ENCODE results near the gene CIAO2A.

Gene CIAO2A

DNA sequence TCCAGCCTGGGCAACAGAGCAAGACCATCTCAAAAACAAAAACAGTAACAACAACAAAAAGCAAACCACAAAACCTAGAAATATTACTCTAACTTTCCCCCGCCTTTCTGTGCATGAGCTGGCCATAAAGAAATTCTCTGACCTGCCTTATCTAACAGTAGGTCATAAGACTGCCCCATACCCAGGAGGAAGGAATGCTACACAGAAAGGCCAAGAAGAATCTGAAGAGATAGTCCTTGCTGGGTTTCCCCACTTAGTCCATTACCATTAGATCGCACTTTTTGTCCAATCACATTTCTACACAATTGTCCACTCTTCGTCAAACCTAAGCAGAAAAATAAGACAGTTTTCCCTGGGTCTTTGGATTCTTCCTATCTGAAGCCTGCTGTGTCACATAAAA is 23.5 kb downstream of the CIAO2A start:
- Histone ChIP-seq H3K27ac (ENCODE audit: low read length) (no peak overlapping the region), H3F3A (ENCODE audit: insufficient read depth, low read length) (no peaks in the 10 kb centered on the region; the same call in 1 of the 2 replicates)
- DNase-seq = no peak

DNA sequence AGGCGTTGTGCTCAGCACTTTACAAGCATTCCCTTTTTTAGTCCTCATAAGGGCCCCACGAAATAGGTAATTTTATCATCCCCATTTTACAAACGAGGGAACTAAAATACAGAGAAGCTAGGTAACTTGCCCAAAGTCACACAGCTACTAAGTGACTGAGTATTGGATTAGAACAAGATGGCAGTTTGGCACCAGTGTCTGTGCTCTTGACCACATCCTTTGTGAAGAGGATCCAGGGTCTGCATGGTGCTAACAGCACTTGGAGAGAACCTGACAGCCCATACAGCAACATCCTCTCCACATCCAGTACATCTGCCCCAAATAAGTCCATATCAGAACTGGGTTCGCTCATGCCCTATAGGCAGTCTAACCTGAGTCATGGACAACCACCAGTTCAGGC is 25.5 kb downstream of the CIAO2A start:
- Histone ChIP-seq H3K27ac (ENCODE audit: low read length) (no peak overlapping the region), H2AFZ (ENCODE audit: low read length) (0 out of 2 replicates have a peak overlapping the region, but pooled peaks have one; percentile 9), H3K4me3 (ENCODE audit: low read length) (no peak overlapping the region)

More for the DNA sequence above, 23.5 kb downstream of the CIAO2A start:
- Histone ChIP-seq H3K4me1 (ENCODE audit: low read length) (no peaks in the 10 kb centered on the region), H3K27me3 (replicated peaks; ENCODE audit: insufficient read depth, low read length) (no peaks in the 10 kb centered on the region), H4K20me1 (ENCODE audit: insufficient read depth, low read length) (no peaks in the 10 kb centered on the region), H3K9ac (ENCODE audit: low read length) (no peak overlapping the region), H3K9me2 (replicated peaks; ENCODE audit: insufficient read depth, low read length) (no peaks in the 10 kb centered on the region), H3K79me2 (ENCODE audit: low read length) (no peaks in the 10 kb centered on the region), H2AFZ (ENCODE audit: low read length) (no peak overlapping the region), H3K36me3 (replicated peaks; ENCODE audit: insufficient read depth, low read length) (0 out of 2 replicates have a peak, but pooled peaks cover 8% of the 10 kb centered on the region), H3K4me3 (ENCODE audit: low read length) (no peak overlapping the region), H3K9me3 (replicated peaks; ENCODE audit: insufficient read depth, low read length) (no peaks in the 10 kb centered on the region), H3K4me2 (ENCODE audit: low read depth, low read length) (no peak overlapping the region)
- TF ChIP-seq, protein P1, sequence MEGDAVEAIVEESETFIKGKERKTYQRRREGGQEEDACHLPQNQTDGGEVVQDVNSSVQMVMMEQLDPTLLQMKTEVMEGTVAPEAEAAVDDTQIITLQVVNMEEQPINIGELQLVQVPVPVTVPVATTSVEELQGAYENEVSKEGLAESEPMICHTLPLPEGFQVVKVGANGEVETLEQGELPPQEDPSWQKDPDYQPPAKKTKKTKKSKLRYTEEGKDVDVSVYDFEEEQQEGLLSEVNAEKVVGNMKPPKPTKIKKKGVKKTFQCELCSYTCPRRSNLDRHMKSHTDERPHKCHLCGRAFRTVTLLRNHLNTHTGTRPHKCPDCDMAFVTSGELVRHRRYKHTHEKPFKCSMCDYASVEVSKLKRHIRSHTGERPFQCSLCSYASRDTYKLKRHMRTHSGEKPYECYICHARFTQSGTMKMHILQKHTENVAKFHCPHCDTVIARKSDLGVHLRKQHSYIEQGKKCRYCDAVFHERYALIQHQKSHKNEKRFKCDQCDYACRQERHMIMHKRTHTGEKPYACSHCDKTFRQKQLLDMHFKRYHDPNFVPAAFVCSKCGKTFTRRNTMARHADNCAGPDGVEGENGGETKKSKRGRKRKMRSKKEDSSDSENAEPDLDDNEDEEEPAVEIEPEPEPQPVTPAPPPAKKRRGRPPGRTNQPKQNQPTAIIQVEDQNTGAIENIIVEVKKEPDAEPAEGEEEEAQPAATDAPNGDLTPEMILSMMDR (IDR thresholded peaks at IDR 0.05; ENCODE audit: low read length) = no peak
- TF ChIP-seq EZH2 (optimal IDR thresholded peaks at IDR 0.05; ENCODE audit: low read depth, low read length) = no peak
- TF ChIP-seq EZH2phosphoT487 (IDR thresholded peaks at IDR 0.05; ENCODE audit: low read length) = no peak

DNA sequence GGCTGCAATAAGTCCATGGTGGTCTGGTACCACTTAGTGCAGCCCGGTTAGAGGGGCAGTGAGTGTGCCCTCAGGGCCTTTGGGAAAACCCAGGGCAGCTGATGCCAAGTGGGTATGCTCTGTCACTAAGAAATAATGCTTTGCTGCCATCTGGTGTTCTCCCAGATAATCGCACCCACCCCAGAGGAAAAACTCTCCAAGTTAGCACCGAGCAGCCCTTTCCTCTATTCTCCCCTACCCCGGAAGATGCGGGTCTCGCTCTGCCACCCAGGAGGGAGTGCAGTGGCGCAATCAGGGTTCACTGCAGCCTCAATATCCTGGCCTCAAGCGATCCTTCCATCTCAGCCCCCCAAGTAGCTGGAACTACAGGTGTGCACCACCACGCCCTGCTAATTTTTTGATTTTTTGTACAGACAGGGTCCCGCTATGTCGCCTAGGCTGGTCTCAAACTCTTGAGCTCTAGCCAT is 26.0 kb downstream of the CIAO2A start:
- H4K20me1 ChIP-seq (ENCODE audit: insufficient read depth, low read length) = no peaks in the 10 kb centered on the region
- H3K79me2 ChIP-seq (ENCODE audit: low read length) = no peaks in the 10 kb centered on the region
- H3K27me3 ChIP-seq (replicated peaks; ENCODE audit: insufficient read depth, low read length) = no peaks in the 10 kb centered on the region
- no peak overlapping the region for H3K27ac ChIP-seq (ENCODE audit: low read length)
- H3K36me3 ChIP-seq (replicated peaks; ENCODE audit: insufficient read depth, low read length) = no peaks in the 10 kb centered on the region
- TF ChIP-seq, protein P1 (IDR thresholded peaks at IDR 0.05; ENCODE audit: low read length) = peak; percentile 67
- TF ChIP-seq EZH2phosphoT487 (IDR thresholded peaks at IDR 0.05; ENCODE audit: low read length) (no peak), EZH2 (optimal IDR thresholded peaks at IDR 0.05; ENCODE audit: low read depth, low read length) (no peak)
- no peaks in the 10 kb centered on the region for H3K9me3 ChIP-seq (replicated peaks; ENCODE audit: insufficient read depth, low read length)
- no peaks in the 10 kb centered on the region for H3K4me1 ChIP-seq (ENCODE audit: low read length)
- H3K4me2 ChIP-seq (ENCODE audit: low read depth, low read length) = no peak overlapping the region
- peak; percentile 64 for DNase-seq
- no peak overlapping the region for H3K4me3 ChIP-seq (ENCODE audit: low read length)
- H2AFZ ChIP-seq (ENCODE audit: low read length) = 0 out of 2 replicates have a peak overlapping the region, but pooled peaks have one; percentile 9
- no peak overlapping the region for H3K9ac ChIP-seq (ENCODE audit: low read length)
- no peaks in the 10 kb centered on the region; the same call in 1 of the 2 replicates for H3F3A ChIP-seq (ENCODE audit: insufficient read depth, low read length)
- no peaks in the 10 kb centered on the region for H3K9me2 ChIP-seq (replicated peaks; ENCODE audit: insufficient read depth, low read length)

More for the DNA sequence above, 25.5 kb downstream of the CIAO2A start:
- H3F3A ChIP-seq (ENCODE audit: insufficient read depth, low read length) = no peaks in the 10 kb centered on the region; the same call in 1 of the 2 replicates
- DNase-seq = no peak
- no peak overlapping the region for H3K9ac ChIP-seq (ENCODE audit: low read length)
- H3K4me2 ChIP-seq (ENCODE audit: low read depth, low read length) = no peak overlapping the region
- no peaks in the 10 kb centered on the region for H4K20me1 ChIP-seq (ENCODE audit: insufficient read depth, low read length)
- no peaks in the 10 kb centered on the region for H3K9me3 ChIP-seq (replicated peaks; ENCODE audit: insufficient read depth, low read length)
- 0 out of 2 replicates have a peak, but pooled peaks cover 5% of the 10 kb centered on the region for H3K36me3 ChIP-seq (replicated peaks; ENCODE audit: insufficient read depth, low read length)
- TF ChIP-seq EZH2phosphoT487 (IDR thresholded peaks at IDR 0.05; ENCODE audit: low read length) (no peak), EZH2 (optimal IDR thresholded peaks at IDR 0.05; ENCODE audit: low read depth, low read length) (no peak)
- TF ChIP-seq, protein P1 (IDR thresholded peaks at IDR 0.05; ENCODE audit: low read length) = no peak
- no peaks in the 10 kb centered on the region for H3K9me2 ChIP-seq (replicated peaks; ENCODE audit: insufficient read depth, low read length)
- no peaks in the 10 kb centered on the region for H3K4me1 ChIP-seq (ENCODE audit: low read length)
- no peaks in the 10 kb centered on the region for H3K27me3 ChIP-seq (replicated peaks; ENCODE audit: insufficient read depth, low read length)
- no peaks in the 10 kb centered on the region for H3K79me2 ChIP-seq (ENCODE audit: low read length)

Measured in MM.1S (cell line).